HT-29 (cell line): ENCODE data around the gene NR3C2. TPM values are rescaled to one million over a fixed set of nuclear protein-coding genes. Genes with fewer than 3 reads are reported as not detected.
"Not testable (repeated sequence)": the region's sequence is repeated elsewhere in the genome, so short reads cannot be mapped to it uniquely, and the experiment has no call there.

Experiments
- DNase-seq: peaks from one replicate; pipeline ENCODE4 v3.0.0-alpha.2; 2015; ENCODE audit warnings: low spot score
- total RNA-seq: library from RNA; depleted of rRNA; stranded (reverse); fragments of >200 nt; shearing (Covaris generic); gene quantifications from 2 replicates; pipeline ENCODE4 v1.2.3, GENCODE V29; 2014

NR3C2 gene
- total RNA-seq, 1 experiment from 2014 or later = 2.5 TPM

DNA sequence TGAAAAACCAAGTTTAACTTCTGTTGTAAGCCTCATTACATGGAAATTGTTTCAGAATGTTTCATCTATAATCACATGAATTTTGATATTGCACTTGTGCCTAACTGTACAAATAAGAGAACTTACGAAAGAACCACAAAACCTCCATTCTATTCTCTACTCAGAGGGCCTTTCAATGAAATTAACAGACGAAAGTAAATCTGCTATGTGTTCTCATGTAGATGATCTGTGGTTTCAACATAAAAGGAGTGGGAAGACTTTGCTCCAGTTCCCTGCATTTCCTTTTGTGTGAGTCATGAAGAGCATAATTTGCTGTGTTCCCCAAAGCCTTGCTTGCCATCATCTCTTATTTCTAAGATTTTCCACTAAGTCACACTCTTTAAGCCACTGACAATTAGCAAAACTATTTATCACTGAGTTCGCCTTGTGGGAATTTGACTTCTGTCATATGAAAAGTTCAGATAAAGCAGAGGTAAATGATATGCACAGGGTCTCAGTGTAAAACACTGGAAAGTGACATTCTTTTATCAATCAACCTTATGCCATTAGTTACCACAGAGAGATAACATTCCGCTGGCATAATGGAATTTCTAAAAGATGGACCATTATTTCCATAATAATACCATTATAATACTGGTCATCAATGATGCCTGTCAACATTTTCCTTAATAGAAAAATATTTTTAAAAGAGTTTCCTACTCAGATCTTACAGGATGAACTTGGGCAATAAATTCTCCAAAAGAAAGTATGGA lies 329.8 kb downstream of the NR3C2 start:
- no peak for DNase-seq

DNA sequence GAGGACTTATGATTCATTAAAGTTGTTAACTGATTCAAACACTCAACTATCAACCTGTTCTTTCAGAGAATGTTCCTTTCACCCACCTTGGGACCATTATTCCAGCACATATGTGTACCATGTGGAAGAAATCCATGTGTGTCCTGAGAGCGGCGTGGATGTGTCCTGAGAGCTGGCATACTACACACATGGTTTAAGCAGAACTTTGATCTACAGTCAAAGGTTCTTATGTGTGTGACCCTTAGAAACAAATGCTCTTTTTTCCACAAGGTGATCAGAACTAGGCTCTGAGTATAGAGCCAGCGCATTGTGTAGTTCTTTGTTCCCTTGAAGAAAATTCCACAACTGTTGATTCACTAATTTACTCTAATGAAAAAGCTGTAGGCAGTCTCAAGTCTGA lies 332.0 kb downstream of the NR3C2 start:
- no peak for DNase-seq

DNA sequence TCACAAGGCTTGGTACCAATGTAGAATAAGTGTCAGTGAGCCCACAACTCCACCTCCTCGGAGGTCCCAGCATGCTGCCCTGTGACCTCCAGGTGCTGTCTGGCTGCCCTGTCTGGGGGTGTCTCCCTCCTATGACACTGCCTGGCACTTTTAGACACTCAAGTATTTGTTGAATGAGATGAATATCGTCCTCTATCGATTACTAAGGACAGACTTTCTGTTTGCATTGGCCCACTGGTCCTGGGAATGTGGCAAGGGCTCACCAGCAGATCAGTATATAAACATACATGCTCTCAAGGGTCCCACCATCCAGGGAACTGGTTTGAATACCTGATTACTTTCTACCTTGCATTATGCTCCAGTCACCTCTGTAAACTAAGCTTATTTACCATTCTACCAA lies 333.0 kb downstream of the NR3C2 start:
- no peak for DNase-seq

DNA sequence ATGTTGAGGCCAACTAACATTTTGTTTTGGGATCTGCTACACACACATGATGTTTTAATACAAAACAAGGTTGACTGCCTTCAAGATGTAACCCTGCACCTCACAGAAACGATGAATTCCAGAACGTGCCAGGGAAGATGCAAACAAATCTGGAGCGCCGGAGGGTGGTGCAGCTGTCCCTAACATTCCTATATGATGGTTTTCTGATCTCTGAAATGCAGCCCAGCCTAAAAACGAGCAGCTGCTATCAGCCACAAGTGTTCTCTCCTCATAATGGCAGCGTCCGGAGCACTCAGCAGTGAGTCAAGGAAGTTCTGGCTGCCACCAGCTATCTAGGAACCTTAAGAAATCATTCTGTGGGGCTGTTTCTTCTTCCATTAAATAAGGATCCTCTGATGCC lies 333.4 kb downstream of the NR3C2 start:
- DNase-seq = no peak

DNA sequence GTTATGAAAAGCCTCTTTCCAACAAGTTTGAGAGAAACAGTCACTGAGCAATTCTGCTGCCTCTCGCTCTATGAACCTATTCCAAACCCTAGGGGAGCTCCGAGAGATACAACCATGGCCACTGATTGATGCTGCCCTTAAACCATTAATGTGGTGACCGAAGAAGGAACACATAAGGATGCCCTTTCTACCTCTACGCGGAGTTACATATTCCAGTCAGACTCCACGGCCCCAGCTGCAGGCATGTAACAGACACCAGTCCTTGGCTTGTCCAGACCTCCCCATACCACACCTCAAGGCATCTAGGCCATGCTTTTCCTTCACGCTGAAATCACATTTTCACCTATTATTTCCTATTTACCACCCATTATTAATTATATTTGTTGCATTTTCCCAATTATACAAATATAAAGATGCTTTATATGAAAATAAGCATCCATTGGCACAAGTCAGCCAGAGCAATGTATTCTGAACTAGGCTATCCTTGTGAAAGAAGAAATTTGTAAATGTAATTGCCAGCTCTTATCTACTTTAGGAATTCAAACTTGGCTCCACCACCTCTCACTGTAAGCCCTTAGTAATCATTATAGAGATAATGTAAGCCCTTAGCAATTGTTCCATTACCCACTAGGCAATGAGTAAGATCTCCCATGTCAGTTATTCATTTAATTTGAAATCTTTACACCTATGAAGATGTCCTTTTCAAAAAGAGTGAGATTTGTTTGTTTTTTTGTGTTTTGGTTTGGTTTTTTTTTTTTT lies 338.4 kb downstream of the NR3C2 start:
- no peak for DNase-seq

DNA sequence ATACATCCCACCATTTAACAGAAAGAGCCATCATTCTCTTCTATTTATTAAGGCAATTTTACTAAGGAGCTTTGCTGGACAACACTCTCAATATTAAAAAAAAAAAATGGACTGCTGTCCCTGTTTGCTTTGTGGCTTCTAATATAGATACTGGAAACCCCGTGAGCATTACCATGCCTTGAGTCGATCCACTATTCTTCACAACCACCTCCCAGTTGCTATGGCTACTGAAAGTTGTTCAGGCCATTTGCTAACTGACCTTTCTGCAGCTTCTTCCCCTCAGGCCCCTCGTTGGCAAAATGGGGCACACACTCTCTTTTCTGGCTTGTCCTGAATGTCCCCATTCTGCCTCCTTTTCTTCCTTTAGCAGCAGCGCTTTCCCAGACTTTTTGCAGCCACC lies 340.4 kb downstream of the NR3C2 start:
- no peak for DNase-seq

DNA sequence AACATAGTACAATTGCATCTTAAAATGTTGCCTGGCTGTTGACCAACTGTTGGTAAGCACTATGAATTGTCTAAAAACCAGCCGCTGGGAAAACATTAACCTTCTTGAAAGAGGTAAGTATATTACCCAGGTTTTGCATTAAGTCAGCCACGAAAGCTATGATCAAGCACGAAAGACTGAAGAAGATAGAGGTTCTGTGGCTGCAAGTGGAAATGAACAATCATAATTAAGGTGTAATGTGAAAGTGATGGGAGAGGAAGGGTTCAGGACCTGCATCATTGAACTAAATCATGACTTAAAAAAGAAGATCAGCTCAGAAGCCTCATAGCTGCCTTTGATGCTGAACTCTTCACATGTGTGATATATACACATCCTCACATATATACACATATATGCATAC lies 341.0 kb downstream of the NR3C2 start:
- DNase-seq = no peak

DNA sequence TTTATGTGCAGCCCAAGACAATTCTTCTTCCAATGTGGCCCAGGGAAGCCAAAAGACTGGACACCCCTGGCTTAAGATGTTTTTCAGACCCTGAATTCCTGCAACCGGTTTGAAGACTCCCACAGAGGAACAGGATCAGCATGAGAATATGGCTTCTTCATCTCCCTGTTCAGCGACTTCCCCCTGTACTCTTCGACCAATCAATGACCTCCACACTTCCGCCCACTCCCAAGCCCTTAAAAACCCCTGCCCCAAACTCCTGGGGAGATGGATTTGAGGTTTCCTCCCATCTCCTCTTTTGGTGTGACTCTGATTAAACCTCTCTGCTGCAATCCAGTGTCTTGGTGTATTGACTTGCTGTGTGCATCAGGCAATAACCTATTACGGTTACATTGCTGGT lies 344.4 kb downstream of the NR3C2 start:
- DNase-seq = no peak

DNA sequence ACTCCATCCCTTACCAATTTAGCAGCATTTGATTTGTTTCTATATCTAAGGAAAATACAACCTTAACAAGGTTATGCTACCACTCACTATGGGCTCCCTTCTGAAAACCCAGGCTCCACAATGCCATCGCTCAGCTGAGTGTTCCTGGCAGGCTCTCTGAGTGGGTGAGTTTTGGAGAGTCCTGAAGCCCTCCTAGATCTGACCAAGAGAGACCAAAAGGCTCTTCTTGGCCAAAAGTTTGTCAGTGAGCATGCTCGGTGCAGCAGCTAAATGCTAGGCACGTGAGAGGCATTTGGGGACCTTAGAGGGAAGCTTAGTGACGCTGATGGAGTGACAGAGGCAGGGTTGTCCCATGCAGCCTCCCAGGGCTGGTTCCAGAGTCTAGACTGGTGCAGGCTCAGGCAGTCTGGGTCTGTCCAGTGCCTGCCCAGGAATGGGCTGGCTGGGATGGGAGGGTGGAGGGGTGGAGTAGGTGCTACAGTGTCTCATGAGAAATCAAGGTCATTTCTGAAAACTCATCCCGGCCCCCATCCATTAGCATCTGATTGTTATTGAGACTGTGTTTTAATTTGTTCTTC lies 346.8 kb downstream of the NR3C2 start:
- no peak for DNase-seq

DNA sequence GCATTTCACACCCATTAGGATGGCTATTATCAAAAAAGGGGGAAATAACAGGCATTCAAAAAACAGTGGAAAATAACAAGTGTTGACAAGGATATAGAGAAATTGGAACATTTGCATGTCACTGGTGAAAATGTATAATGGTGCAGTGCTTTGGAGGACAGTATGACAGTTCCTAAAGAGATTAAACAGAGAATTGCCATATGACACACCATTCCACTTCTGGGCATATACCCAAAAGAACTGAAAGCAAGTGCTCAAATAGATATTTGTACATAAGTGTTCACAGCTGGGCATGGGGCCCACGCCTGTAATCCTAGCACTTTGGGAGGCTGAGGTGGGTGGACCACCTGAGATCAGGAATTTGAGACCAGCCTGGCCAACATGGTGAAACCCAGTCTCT lies 348.1 kb downstream of the NR3C2 start:
- DNase-seq = no peak

DNA sequence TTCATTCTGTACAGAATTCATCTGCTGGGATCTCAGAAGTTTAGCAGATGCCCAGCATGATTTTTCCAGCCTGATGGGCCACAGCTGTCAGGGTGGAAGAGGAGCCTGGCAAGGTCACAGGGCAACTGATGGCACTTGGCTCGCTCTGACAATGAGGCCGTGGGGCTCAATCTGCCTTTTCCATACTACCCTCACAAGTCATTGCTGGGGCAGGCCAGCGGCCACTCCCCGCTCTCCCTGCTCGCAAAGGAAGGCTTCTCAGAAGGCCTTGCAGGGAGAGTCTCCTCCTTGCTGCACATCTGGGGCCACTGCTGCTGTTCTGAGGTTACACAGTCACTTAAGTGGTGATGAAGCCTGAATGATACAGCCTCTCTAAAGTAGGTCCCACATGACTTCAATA lies 349.1 kb downstream of the NR3C2 start:
- no peak for DNase-seq

DNA sequence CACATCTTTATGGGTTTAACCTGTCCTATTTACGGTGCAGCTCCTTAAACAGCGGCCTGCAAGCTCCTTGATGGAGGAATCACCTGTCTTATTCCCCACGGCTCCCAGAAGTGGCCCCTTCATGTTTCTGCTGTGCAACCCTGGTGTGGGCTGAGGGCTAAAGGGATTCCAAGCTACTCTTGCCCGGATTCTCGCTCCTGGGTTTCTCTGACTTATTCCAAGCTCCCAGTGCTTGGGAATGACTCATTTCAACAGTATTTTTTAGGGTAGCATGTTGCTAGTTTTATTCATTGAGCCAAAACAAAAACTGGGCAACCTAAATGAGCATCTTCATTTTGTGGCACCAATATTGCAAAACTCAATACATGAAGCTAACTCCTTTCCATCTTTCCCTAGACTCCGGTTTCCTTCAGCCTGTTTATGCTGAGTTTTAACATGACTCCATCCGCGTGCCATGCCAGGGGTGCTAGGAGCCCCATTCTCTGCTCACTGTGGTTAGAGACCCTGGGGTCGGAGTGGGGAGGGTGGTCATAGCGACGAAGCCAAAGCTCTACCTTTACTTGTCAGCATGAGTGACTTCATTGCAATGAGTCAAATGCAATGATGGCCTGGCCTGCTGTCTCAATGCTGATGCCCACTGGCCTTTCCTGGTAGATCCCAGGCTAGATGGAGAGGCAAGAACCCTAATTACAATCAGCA lies 349.7 kb downstream of the NR3C2 start:
- DNase-seq = no peak

DNA sequence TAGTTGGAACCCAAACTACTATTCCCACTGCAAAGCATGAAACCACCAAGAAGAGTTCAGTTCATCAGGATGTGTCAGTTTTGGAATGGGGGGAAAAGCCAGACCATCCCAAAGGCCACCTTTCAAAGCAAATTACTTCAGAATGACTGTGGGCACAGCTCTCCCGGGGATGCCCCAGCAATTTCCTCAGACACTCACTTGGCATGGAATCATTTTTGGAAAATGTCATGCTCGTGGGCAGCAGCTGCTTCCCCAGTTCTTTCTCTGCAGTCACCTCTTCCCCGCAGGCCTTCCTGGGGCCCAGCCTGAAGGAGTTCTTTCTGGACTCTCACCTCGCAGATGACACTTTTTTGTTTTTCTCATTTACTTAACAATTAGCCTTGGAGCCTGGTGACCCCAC lies 350.3 kb downstream of the NR3C2 start:
- DNase-seq = no peak

DNA sequence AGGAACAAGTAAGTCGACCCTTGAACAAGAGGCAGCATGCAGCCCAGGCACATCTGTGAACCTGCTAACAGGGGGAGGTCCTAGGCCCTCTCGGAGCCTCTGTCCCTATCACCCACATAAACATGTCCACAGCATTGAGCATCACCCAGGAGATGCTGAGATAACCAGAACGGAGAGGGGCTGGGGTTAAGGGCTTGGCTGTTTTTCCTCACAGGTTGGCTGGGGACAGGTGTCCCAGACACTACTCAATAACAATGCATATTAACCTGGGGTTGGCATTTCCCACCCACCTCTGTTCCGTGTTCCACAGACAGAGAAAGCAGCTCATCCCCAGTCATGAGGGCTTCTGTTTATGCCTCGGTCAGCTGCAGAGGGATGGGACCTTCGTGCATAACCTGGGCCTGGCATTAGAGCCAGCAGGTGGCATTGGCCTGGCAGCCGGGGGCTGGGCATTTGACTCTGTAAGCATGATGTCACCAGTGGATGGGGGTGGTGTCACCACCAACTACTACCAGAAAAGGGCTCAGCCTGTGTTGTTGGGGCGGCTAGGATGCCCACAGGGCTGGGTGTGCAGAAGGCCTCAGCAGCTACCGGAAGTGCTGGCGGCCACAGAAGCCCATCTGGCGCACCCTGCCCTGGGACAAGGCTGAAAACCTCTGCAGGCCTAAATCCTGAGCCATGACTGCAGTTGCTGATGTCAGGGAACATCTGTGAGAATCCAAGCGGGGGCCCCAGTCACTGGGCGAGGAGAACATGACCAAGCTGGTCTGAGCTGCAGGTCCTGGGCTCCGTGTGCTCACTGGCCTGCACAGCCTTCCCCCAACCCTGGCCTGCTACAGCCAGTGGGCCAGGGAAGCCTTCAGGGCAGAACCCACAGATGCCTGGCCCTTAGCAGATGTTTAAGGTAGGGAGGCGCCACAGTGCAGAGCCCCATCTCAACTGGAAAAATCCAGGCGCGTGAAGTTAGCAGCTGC lies 351.4 kb downstream of the NR3C2 start:
- no peak for DNase-seq

DNA sequence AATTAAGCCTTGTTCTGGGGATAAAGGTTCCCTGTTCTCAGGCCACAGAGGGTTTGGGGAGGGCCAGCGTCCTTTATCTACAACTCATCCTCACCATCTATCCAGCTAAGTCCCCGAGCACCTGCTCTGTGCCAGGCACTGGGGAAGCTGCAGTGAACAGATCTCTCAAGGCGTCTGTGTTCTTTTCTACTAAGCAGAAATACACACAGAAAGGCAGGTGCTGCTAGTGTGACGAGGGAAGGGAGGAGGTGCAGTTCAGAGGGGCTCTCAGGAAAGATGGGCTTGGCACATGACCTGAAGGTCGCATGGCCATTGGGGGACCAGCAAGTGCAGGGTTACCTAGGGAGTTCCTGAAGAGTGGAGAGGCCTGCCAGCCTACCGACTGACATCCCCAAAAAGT lies 352.2 kb downstream of the NR3C2 start:
- no peak for DNase-seq

DNA sequence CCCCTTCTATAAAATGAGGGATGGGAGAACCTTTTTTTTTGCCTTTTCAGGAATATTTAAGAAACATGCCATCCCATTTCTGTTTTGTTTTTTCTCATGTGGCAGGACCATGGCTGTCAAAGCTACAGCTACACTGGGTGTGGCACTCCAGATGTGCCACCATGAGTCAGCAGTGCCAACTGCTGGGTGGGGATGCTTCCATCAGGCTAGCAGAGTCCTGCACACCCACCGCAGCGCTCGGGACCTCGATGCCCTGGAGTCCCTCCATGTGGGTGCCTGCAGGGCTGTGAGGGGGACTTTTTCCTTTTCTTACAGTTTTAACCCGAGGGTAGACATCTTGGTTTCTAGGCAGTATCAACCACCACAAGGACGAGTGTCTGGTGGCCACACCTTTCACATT lies 352.6 kb downstream of the NR3C2 start:
- DNase-seq = no peak

DNA sequence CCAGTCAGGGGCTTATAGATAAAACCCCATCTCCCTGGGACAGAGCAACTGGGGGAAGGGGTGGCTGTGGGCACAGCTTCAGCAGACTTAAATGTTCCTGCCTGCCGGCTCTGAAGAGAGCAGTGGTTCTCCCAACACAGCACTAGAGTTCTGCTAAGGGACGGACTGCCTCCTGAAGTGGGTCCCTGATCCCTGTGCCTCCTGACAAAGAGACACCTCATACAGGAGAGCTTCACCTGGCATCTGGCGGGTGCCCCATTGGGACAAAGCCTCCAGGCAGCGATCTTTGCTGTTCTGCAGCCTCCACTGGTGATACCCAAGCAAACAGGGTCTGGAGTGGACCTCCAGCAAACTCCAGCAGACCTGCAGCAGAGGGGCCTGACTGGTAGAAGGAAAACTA lies 359.1 kb downstream of the NR3C2 start:
- DNase-seq = not testable (repeated sequence)

DNA sequence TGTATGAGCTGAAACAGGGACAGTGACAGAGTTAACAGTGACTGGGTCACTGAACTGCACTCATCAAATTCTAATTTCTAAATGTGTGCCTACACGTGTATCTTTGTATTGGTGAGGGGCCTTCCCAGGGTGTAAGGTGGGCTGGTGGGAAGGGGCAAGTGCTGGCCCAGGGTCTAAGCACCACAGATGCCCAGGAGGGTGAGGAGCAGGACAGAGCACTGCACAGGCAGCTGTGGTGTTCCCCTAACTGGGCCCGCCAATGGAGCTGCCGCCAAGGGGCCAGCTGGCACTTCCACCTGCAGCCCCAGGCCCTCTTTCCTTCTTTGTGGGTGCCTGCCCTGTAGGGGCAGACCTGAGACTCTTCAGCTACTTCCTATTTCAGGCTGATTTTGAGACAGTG lies 360.5 kb downstream of the NR3C2 start:
- no peak for DNase-seq

DNA sequence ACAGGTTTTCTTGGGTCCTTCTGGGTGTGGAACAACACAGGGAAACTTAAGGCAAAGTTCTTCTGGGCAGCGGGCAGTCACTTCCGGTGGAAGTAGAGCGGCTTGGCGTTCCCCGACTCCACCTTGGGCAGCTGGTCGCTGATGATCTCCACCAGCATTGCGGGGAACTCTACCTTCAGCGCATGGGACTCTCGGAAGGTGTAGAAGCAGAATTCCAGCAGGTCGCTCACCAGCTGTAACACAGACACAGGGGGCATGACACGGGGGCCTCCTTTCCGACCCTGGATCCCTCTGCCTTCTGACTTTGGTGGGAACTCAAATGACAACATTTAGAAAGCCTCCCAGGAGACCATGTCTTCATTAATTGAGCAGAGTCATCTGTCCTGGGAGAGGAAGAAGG lies 360.9 kb downstream of the NR3C2 start:
- DNase-seq = no peak

DNA sequence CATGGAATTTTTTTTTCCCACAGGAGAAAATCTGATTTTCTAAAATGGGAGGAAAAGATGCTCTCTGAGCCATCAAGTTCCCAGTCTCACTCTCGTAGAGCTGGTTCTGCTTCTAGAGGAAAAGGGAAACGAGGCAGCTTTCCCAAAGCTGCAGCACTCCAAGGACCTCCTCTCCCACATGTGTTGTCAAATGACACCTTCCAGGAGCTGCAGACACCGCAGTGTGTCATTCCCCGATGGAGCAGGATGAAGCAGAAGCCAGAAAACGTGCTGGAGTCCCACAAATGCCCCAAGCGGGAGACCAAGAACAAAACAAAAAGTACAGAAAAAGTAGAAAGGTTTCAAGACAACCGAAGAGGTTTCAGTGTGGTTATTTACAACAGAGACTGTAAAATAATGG lies 362.3 kb downstream of the NR3C2 start:
- DNase-seq = no peak

DNA sequence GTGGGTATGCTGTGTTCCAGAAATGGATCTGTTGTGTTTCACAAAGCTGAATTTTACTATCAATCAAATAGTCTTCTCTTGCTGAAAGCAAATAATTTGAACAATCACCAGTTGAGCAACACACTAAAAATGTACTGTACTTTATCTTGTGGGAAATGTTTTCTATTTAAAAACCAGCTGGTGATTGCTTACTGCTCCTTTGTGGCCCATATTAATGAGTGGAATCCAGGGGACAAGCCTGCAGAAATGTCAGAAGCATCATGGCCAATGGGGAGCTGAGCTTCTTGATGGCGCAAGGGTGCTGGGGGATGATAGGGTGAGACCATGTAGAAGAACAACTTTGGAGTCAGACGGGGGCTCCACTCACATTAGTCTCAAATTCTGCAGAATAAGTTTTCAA lies 364.2 kb downstream of the NR3C2 start:
- no peak for DNase-seq
